Kidney capillary endothelial cell (primary cell): ENCODE measurements around the gene CLCN4.

ENCODE experiments used
- DNase-seq: peaks from one replicate; pipeline ENCODE4 v3.0.0-alpha.2; 2018; ENCODE audit warnings: low spot score

Gene CLCN4

DNA sequence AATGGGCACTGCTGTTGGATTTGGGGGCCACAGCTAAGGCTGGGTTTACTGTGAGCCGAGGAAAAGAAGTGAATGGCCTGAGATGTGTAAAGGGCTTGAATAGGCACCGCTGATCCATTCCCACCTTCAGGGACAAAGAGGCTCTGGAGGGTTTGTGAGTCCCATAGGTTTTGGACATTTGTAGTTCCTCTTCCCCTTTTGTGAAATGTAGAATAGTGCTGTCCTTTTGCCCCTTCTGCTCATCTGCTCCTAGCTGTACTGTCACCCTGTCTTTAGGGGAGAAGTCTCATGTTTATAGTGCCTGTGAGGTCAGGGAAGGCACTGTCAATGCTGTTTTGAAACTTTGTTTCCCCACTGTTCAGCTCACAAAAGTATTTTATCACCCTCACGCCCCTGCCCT, 26.4 kb upstream of the CLCN4 start:
- DNase-seq = no peak

DNA sequence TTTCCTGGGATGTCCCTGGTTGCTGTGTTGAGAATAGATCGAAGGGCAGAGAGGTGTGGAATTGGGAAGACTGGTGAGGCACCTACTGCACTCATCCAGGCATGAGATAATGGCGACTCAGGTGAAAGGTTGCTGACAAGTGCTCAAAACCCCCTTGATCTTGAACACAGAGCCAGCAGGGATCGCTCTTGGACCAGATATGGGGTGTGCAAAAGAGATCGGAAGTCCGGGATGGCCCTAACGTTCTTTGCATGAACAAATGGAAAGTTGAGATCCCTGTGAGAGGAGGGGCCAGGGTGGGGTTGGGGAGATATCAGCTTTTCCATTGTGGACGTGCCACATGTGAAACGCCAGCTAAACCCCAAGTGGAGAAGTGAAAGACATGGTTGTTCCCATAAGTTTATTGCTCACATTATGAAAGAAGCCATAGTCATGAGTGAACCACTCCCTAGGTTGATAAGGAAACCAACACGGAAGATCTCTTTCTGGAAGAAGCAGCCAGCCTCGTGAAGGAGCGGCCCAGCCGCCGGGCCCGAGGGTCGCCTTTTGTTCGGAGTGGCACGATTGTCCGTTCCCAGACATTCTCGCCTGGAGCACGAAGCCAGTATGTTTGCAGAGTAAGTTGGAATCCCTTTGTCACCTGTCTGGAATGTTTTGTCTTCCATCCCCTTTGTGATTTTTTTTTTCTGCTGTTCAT, 22.6 kb upstream of the CLCN4 start:
- DNase-seq = no peak

DNA sequence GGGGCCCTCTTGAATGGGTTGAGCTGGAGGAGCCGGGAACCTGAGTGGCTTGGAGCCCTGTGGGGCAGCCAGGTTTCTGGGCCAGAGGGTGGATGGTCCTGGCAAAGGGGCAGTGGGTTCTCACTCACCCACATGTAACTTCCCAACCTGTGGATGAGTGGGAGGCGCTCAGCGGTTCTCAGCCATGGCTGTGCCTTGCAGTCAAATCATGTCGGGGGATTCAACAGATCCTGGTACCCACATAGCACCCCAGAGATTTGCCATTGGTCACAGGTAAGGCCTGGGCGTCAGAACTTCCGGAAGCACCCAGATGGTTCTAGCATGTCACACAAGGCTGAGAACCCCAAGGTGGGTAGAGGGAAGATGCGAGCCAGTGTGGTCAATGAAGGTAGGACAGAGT, 21.9 kb upstream of the CLCN4 start:
- no peak for DNase-seq

DNA sequence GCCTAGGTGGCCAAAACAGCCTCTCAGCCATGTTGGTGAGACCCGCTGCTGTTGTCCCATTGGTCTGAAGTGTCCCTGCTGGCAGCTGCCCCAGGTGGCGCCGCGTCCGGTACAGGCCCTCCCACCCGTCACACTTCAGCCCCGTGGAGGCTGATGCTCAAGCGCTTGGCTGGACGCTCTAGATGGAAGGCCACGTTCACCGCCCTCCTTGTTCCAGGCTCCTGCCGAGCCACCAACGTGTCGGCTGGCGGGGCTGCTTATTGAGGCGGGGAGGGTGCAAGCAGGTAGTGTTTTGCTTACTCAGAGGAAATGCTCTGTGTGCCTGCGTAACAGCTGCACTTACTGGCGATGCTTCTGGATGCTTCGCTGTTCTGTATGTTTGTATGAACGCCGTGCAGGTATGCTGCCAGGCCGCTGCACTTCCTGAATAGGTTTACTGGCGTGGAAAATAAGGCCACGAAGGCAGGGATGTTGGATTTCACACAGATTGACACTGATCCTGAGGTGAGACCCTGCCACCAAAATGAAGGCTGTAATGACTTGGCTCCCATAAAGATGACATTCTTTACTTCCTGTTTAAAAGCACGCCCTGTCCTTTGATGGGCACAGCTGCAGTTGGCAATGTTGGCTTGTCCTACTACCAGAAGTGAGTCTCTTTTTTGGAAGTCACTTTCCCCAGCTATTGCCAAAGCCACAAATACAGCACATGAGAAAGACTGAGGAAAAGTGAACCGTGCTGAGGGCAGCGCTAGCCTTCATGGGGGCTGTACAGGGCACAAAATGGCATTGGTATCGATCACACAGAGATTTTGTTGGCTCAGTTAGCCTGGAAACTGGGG, 21.0 kb upstream of the CLCN4 start:
- no peak for DNase-seq

DNA sequence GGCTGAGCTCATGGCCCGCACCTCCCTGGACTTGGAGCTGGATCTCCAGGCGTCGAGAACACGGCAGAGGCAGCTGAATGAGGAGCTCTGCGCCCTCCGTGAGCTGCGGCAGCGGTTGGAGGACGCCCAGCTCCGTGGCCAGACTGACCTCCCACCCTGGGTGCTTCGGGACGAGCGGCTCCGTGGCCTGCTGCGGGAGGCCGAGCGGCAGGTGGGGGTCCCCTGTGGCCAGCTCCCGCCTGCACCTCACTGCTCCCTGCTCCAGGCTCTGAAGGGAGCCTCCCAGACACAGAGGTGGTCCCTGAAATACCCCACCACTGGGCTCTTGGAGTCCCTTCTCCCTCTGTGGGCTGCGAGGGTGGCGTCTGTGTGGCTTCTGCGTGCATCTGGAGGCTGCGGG, 18.0 kb upstream of the CLCN4 start:
- DNase-seq = no peak

DNA sequence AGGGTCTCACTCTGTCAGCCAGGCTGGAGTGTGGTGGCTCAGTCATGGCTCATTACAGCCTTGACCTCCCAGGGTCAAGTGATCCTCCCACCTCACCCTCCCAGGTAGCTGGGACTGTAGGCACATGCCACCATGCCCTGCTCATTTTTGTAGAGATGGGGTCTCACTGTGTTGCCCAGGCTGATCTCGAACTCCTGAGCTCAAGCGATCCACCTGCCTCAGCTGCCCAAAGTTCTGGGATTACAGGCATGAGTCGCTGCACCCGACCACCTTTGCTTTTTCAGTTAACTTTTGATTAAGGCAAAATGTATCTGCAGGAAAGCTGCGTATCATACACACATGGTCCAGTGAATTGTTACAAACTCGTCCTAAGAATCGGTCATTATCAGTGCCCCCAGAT, 16.5 kb upstream of the CLCN4 start:
- DNase-seq = no peak

DNA sequence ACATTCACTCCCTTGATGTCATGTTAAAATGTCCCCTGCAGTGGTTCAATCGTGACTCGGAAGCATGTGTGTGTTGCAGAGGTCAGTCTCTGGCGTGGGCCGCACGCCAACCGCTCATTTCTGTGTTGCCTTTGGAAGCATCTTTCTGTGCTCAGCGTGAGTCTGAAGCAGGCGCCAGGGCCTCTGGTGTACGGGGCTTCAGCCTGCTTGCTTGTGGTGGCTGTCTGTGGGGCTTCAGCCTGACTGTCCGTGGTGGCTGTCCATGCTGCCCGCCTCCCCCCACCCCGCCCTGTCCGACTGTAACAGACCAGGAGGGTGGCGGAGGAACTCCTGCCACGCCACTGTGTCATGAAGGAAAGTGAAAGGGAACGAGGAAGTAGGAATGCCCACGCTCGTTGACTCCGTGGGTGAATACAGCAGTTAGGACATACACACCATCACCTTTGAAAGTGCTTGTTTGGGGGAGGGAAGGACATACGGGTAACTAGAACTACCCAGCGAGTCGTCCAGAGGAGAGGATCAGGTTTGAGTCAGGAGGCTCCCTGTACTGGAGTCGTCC, 14.7 kb upstream of the CLCN4 start:
- DNase-seq = no peak

DNA sequence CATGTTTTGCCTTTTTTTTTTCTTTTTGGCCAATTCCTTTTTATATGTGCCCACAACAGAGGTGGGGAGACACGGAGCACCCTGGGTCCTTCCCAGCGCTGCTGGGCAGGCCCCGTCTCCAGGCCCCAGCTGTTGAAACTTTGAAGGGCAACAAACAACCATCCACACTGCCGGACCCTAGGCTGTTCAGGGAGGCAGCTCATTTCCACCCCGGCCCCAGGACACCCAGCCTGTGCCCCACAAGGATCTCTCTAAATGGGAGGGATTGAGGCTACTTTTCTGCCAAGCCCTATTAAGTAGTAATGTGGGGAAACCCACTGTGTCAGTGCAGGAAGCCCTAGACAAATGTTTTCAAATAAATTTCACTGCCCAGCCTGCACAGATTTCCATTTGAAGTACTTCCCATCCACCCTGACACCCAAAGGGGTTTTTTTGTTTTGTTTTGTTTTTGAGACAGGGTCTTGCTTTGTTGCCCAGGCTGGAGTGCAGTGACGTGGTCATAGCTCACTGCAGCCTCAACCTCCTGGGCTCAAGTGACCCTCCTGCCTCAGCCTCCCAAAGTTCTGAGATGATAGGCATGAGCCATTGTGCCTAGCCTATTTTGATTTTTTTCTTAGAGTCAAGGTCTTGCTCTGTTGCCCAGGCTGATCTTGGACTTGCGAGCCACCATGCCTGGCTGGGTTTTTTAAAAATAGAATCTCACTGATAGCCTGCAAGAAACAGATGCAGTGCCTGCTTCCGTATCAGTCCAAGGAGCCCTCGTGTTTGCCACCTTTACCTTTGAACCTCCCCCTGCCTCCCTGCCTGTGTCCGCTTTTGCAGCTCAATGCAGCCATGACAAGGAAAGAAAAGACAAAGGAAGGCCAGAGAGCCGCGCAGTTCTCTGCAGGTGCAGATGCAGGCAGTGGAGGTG, 13.4 kb upstream of the CLCN4 start:
- DNase-seq = no peak

DNA sequence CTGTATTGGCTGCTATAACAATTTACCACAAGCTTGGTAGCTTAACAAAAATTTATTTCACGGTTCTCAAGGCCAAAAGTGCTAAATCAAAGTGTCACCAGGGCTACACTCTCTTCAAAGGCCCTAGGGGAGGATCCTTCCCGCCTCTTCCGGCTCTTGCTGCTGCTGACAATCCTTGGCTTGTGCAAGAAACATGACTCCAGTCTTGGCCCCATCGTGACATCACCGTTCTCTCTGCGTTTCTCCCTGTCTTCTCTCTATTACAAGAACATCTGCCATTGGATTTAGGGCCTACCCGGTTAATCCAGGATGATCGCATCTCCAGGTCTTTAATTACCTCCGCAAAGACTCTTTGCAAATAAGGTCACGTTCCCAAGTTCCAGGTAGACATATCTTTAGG, 10.4 kb upstream of the CLCN4 start:
- no peak for DNase-seq

DNA sequence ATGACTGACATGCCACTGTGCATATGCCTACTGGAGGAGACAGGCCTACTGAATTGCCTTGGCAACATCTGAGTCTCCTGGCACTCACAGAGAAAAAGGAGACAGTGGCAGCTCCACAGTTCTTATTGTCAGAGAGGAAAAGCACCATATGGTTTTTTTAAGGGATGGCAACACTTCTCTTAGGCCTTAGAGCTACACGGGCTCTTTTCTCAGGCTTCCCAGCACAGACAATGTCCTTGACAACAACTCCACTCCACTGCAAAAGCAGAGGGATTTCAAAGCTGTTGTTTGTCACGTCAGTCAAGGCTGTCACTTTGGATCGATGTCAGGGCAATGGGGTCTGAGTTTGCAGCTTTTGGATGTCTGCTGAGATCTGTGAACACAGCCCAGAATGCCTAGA, 4.7 kb upstream of the CLCN4 start:
- DNase-seq = no peak

DNA sequence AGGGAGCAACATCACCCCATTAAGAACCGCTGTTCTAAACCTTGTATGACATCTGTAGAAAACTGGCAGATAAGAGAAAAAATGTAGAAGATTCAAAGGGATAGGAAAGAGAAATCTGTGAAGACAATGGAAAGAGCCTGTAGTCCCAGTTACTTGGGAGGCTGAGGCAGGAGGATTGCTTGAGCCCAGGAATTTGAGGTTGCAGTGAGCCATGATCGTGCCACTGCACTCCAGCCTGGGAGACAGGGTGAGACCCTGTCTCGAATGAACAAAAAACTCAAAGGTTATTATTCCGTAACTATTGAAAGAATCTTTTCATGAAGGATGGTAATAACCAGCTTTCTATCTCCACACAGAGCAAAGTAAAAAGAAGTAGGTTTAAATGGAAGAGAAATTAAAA, 1.6 kb upstream of the CLCN4 start:
- DNase-seq = no peak

DNA sequence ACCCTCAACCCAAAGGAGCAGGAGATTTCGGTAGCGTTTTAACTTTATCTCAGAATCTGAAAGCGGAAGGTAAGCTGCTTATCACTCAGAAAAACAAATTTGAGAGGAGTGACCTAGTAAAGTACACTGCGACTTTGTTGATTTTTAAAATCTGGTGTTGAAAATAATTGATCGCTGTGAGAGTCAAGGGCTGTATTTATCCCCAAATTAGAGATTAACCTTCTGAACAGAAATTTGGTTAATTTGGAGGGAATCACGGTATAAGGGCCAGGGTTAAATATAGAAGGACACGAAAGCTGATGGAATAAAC, 212 bp downstream of the CLCN4 start:
- no peak for DNase-seq

DNA sequence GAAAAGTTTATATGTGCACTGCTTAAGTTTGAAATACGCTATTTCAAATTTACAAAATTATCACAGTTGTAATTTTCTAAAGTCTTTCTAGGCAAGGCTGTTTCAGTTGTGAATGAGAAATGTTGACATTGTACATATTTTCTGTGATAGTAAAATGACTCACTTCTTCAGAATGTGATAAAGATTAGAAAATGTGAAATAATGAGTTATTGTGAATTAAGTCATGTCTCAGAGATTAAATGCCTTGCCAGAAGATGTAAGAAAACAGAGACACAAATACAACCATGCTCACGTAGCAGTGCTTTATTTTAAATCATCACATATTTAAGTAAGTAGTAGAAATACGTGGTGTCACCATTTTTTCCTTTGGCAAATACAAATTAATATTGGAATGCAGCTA, 768 bp downstream of the CLCN4 start:
- DNase-seq = peak; percentile 38

DNA sequence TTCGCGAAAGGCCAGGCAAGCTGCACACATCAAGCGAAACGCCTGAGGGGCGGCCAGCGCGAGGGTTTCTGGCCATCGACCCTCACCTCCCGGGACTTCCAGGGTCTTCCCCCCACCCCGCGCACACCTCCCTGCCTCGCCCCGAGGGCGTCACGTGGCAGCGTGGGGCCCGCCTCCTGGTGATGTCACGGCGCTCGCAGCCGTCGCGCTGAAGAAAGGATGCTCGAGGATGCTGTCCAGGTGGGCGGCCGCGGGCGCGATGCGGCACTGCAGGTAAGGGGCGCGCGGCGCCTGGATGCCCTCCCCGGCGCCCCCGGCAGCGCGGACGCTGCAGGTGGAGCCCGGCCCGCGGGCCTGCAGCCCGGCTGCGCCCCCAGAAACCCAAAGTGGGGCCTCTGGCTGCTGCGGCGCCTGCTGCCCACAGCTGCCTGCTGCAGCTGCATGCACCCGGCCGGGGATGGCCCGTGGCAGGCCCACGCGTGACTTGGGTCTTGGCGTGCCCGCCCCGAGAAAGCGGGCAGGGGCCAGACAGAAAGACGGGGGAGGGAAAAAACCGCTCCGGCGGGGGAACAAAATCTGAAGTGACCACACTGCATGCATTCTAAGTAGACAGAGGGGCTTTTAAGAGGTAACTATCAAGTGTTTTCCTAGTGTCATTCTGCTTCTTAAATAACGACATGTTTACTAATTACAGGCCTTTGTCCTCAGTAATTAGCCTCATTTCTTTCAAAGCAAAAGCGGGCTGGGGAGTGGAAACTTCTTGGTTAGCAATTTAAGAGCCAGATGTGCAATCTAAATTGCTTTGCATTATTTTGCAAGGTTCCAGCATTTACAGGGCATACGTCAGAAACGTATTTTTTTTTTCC, 1.7 kb downstream of the CLCN4 start:
- no peak for DNase-seq

DNA sequence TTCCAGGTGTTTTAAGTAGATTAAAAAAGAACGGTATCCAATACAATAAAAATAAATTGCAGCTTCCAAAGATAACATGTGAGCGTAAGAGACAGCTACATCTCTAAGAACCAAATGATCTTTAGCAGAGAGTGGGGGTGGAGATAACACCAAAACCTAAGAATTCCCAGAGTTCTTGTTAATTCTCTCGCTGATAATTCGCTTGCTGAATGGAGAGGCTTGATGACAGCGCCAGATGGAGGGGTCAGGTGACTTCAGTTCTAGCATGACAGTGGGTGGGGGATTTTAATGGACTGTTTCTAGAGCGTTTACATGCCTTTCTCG, 2.3 kb downstream of the CLCN4 start:
- no peak for DNase-seq

DNA sequence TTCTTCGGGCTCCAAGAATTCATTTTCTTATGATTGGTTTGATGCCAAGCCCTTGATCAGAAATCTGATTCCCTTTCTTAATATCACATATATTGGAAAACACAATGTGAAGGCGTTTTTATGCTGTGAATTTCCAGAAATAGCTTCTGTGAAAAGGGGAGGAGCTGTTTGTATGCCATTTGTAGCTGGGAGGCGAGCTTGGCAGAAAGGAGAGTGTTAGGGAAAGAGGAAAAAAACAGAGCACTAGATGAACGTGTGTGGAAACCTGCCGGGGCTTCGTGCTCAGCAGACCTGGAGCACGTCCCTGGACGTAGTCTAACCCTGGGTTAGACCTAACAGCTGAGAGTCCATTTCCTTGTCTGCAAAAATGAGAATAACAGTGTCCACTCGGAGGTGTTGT, 3.4 kb downstream of the CLCN4 start:
- DNase-seq = no peak

DNA sequence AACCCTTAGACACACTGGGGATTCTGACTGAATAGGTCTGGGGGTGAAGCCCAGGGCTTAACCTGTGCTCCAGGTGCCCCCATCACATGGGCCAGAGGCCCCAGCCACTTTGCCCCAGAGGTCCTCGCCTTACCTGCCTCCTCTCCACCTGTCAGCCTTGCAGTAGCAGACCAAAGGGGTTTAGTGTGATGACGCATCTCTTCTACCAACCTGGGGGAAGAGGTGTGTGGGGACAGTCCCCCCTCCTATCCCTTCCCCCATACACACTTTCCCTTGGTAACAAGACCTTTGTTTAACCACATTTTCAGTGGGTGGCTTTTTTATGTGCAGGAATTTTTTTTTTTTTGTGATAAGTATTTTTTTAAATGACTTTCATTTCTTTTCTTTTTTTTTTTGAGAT, 6.3 kb downstream of the CLCN4 start:
- DNase-seq = no peak

DNA sequence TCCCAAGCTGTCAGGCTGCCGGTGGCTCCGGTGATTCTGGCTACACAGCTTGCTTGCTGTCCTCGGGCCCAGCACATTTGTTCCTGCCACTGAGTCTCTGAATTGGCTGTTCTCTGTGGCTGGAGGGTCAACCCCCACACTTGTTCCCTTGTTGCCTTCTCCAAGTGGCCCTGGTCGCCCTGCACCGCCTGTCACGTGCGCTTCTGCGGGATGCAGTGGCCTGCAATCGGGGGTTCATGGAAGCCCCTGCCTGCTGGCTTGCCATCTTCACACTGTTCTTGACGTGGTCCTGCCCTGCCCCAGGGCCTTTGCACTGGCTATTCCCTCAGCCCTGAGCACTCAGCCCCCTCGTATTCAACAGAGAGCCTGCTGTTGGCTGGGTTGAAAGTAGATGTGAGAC, 8.1 kb downstream of the CLCN4 start:
- no peak for DNase-seq

DNA sequence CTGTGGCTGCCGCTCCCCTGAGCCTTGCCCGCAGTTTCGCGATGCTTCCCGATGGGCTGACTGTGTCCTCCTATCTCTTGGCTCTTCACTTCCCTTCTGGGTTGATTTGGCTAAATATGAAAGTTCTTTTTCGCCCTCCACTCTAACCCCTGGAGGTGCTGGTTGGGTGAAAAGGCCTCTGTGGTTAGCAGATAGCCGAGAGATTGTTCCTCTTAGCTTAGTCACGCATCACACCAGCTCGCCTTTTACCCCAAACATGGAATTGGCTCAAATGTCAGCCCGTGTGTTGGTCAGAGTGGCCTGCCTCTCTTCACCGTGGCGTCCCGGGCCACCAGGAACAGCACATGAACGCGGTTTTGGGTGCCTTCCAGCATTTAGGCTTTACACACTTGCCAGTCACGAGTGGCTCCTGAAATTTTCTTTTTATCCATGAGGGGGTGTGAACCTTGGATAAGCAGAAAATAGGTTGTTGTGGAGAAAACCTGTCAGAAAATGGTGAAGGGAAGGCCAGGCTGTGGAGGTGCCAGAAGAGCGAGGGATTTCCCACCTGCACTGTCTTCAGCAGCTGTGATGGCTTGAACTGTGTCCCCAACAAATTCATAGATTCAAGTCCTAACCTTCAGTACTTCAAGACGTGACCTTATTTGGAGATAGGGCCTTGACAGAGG, 8.9 kb downstream of the CLCN4 start:
- DNase-seq = no peak

DNA sequence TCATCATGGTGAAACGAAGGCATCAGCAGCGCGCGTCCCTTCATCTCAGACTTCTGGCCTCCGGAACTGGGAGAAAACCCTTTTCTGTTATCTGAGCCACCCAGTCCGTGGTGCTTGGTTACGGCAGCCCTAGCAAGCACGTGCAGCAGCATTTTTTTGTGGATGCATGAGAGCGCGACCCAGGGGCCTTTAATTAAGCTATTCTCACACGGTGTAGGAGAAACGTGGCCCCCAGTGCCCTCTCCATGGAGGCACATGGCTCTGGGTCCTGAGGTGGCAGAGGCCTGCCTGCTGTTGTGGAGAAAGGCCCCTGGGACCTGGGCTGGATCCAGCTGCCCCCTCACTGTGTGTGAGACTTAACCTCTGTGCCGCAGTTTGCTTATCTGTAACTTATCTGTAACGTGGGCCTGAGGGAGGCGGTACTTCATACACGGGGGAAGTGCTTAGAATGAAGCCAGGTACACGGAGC, 9.5 kb downstream of the CLCN4 start:
- no peak for DNase-seq

DNA sequence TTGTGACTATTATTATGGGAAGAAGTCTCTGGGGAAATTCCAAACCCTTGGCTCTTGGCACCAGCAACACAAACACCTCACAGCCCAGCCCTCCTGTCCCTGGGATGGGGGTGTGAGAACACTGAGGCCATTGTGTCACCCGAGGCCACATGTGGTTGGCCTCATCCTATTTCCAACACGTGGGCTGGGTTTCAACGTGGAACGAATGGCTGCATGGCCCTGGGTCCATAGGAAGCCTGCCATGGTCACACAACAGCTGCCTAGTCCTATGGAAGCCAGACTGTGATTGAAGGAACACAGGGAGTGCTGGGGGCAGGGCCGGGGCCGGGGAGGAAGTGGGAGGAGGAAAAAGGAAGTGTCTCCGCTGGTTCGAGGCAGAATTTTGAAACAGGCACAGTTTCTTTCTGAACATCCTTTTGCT, 10.0 kb downstream of the CLCN4 start:
- no peak for DNase-seq
